Measurements from ENCODE around the gene HIVEP1. TPM values are rescaled to one million over a fixed set of nuclear protein-coding genes. Genes with fewer than 3 reads are reported as not detected.
A peak's percentile ranks its signal among the peaks of the same experiment; 100 is the strongest.

HIVEP1 gene
- total and polyA plus RNA-seq, 12 donors, result 3.4 to 20.9 (median 13.3) TPM

DNA sequence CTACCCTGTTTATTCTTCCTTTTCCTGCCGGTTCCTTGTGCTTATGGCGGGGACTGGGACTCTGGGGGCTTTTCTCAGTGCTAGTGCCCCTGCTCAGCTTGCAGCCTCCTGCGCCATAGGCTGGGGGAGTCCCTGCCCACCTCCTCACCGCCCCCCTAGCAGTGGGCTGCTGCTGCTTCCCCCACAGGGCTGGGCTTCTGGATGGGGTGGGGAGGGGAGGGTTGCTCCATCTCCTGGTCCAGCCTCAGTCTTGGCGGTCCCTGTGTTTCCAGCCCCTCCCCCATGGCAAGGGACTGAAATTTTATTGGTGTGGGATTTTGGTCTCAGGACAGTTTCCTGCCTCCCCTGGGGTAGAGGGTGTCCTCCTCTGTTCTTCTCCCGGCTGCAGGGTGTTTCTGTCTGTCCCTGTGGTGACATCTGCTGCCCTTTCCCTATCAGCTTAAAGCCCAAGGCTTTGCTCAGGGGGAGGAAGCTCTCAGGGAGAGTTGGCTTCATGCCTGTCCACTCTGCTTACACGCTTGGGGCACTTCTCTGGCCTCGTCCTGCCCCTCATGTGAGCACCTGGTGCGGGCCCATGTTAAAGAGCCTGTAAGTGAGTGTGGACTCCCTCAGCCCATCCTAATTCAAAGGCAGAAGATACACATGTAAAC, 100.6 kb downstream of the HIVEP1 start:
- Histone ChIP-seq H3K36me3 (peaks cover 0 to 33% (median 3%) of the 10 kb centered on the region in 9 donors), H3K27ac (no peak overlapping the region), H3K4me1 (peaks cover 0 to 20% (median 6%) of the 10 kb centered on the region in 9 donors), H3K27me3 (no peaks in the 10 kb centered on the region), H3K4me3 (no peak overlapping the region), H3K9me3 (peaks cover 0 to 21% (median 11%) of the 10 kb centered on the region in 11 donors)
- 72 to 76% methylated on average over 9 of the region's 9 CpGs for WGBS, 2 donors
- ATAC-seq (peak; percentile 46 to 96 (median 68)), DNase-seq (no peak)
- TF ChIP-seq CTCF (IDR thresholded peaks at IDR 0.05), result no peak
- intact Hi-C loops (cut with DNase I), result no loop called here

- Histone ChIP-seq H3K36me3 (peaks cover 0 to 33% (median 3%) of the 10 kb centered on the region in 9 donors), H3K4me1 (peaks cover 0 to 20% (median 6%) of the 10 kb centered on the region in 9 donors), H3K4me3 (no peak overlapping the region), H3K27me3 (no peaks in the 10 kb centered on the region), H3K9me3 (peaks cover 0 to 27% (median 12%) of the 10 kb centered on the region in 11 donors), H3K27ac (no peak overlapping the region)
- no peak for TF ChIP-seq CTCF (IDR thresholded peaks at IDR 0.05)
- intact Hi-C loops (cut with DNase I), result no loop called here
- WGBS, 2 donors, result 95 to 97% methylated on average over 6 of the region's 6 CpGs
- ATAC-seq (peak in 1 of 8 donors; percentile 13), DNase-seq (no peak)
Observed at GRCh38 chr6:12113190-12113577, 101.1 kb downstream of the HIVEP1 start.

DNA sequence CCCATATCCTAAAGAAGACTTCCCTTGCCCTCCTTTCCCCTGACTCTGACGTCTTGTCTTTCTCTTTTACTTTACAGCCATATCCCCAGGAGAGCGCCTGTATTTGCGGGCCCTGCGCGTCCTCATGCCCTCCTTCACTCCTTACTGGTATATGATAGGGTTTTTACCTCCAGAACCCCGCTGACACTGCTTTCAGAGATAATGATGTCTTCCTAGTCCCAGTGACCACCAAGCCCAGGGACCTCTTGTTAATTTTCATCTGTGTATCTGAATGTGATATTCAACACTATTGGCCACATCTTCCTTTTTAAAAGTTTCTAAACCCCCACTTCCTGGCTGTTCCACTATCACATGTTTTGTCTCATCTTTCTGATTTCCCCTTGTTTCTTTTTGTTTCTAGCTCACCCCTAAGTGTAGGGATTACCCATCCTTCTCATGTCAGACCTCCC, 102.0 kb downstream of the HIVEP1 start:
- TF ChIP-seq CTCF (IDR thresholded peaks at IDR 0.05), result no peak
- DNase-seq (no peak), ATAC-seq (no peak)
- H3K9me3 ChIP-seq, result peaks cover 0 to 29% (median 12%) of the 10 kb centered on the region in 11 donors
- intact Hi-C loops (cut with DNase I), result no loop called here
- H3K27me3 ChIP-seq, result no peaks in the 10 kb centered on the region
- H3K4me3 ChIP-seq, result no peak overlapping the region
- 94% methylated on average over 6 of the region's 6 CpGs for WGBS, 2 donors
- H3K4me1 ChIP-seq, result peaks cover 0 to 20% (median 6%) of the 10 kb centered on the region in 9 donors
- H3K27ac ChIP-seq, result no peak overlapping the region
- peaks cover 0 to 30% (median 3%) of the 10 kb centered on the region in 9 donors for H3K36me3 ChIP-seq

GRCh38 chr6:12115001-12115400, 102.9 kb downstream of the HIVEP1 start:
- Histone ChIP-seq H3K27me3 (no peaks in the 10 kb centered on the region), H3K9me3 (peaks cover 0 to 29% (median 12%) of the 10 kb centered on the region in 11 donors), H3K4me3 (no peak overlapping the region), H3K36me3 (peaks cover 0 to 26% (median 4%) of the 10 kb centered on the region in 9 donors), H3K27ac (no peak overlapping the region), H3K4me1 (peaks cover 0 to 20% (median 6%) of the 10 kb centered on the region in 9 donors)
- intact Hi-C loops (cut with DNase I), result no loop called here
- no peak for ATAC-seq
- DNase-seq, result no peak
- 68 to 70% methylated on average over 1 of the region's 1 CpG for WGBS, 2 donors
- TF ChIP-seq CTCF (IDR thresholded peaks at IDR 0.05), result no peak

Data from heart right ventricle (tissue), 16 donors.